ENCODE data around the gene C1GALT1C1L.
"Not testable (repeated sequence)": the region's sequence is repeated elsewhere in the genome, so short reads cannot be mapped to it uniquely, and the experiment has no call there.

The C1GALT1C1L gene

DNA sequence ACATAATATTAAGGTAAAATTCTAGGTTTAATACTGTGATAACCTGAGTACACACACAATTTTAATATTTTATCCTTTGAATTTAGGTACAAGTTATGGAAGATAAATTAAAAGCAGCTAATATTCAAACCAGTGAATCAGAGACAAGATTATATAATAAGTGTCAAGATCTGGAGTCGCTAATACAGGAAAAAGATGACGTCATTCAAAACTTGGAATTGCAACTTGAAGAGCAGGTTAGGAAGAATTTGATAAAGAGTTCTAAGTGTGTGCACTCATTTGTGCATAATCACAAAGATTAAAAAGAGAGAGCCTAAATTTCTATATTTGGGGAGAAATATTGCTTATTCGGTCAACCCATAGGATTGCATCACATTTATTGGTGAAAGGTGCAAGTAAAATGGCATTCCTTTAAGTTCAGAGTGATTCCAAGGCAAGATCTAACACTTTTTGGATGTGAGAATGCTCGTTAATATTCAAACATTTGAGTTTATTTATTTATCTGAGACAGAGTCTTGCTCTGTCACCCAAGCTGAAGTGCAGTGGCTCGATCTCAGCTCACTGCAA, 16.3 kb upstream of the C1GALT1C1L start:
- DNase-seq (no peak), ATAC-seq (ENCODE audit: insufficient read depth, low read depth) (no peak)
- Histone ChIP-seq H3K4me3 (ENCODE audit: low read depth in 1 of 2, low read length in 2 of 2) (no peak overlapping the region), H3K36me3 (ENCODE audit: insufficient read depth, low read length) (no peaks in the 10 kb centered on the region), H3K27ac (ENCODE audit: low read length) (no peak overlapping the region), H3K79me2 (ENCODE audit: insufficient read depth, low read length) (no peaks in the 10 kb centered on the region), H3K9me3 (ENCODE audit: insufficient read depth, low read length, severe bottlenecking) (no peaks in the 10 kb centered on the region), H3K9ac (ENCODE audit: low read depth, low read length) (no peak overlapping the region), H2AFZ (ENCODE audit: low read depth, low read length) (no peak overlapping the region), H3K4me2 (ENCODE audit: insufficient read depth, low read length) (no peak overlapping the region), H3K27me3 (ENCODE audit: insufficient read depth, low read length, poor library complexity) (no peaks in the 10 kb centered on the region), H4K20me1 (ENCODE audit: insufficient read depth, low read length) (no peaks in the 10 kb centered on the region), H3K4me1 (ENCODE audit: insufficient read depth, low read length) (no peaks in the 10 kb centered on the region)
- TF ChIP-seq EZH2 (IDR thresholded peaks at IDR 0.05; ENCODE audit: borderline replicate concordance, low read depth, low read length, severe bottlenecking) = no peak
- TF ChIP-seq, protein P1, sequence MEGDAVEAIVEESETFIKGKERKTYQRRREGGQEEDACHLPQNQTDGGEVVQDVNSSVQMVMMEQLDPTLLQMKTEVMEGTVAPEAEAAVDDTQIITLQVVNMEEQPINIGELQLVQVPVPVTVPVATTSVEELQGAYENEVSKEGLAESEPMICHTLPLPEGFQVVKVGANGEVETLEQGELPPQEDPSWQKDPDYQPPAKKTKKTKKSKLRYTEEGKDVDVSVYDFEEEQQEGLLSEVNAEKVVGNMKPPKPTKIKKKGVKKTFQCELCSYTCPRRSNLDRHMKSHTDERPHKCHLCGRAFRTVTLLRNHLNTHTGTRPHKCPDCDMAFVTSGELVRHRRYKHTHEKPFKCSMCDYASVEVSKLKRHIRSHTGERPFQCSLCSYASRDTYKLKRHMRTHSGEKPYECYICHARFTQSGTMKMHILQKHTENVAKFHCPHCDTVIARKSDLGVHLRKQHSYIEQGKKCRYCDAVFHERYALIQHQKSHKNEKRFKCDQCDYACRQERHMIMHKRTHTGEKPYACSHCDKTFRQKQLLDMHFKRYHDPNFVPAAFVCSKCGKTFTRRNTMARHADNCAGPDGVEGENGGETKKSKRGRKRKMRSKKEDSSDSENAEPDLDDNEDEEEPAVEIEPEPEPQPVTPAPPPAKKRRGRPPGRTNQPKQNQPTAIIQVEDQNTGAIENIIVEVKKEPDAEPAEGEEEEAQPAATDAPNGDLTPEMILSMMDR (IDR thresholded peaks at IDR 0.05; ENCODE audit: borderline replicate concordance, extremely low read depth, low read length, poor library complexity, severe bottlenecking) = no peak

DNA sequence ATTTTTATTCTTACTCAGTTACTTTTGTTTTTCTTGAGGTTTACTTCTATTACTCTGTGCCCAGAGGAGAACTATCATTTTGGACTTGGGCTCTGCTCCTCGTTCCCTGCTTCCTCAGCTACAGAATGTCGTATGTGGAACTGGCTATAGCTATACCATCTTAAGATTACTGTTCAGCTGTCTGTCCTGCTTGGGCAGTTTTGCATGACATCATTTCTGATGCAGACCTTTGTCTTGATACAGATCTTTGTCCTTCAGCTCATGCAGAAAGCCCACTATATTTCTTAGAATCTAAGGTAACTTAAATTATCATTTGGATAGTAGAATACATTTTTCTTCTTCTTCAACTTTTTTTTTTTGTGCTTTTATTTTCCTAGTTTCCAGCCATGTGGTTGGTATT, 13.8 kb upstream of the C1GALT1C1L start:
- Histone ChIP-seq H3K4me1 (ENCODE audit: insufficient read depth, low read length) (no peaks in the 10 kb centered on the region), H3K4me2 (ENCODE audit: insufficient read depth, low read length) (no peak overlapping the region), H3K9ac (ENCODE audit: low read depth, low read length) (no peak overlapping the region), H3K27ac (ENCODE audit: low read length) (no peak overlapping the region), H3K4me3 (ENCODE audit: low read depth in 1 of 2, low read length in 2 of 2) (no peak overlapping the region), H3K27me3 (ENCODE audit: insufficient read depth, low read length, poor library complexity) (no peaks in the 10 kb centered on the region), H4K20me1 (ENCODE audit: insufficient read depth, low read length) (no peaks in the 10 kb centered on the region), H3K9me3 (ENCODE audit: insufficient read depth, low read length, severe bottlenecking) (no peaks in the 10 kb centered on the region), H3K79me2 (ENCODE audit: insufficient read depth, low read length) (no peaks in the 10 kb centered on the region), H3K36me3 (ENCODE audit: insufficient read depth, low read length) (no peaks in the 10 kb centered on the region), H2AFZ (ENCODE audit: low read depth, low read length) (no peak overlapping the region)
- TF ChIP-seq EZH2 (IDR thresholded peaks at IDR 0.05; ENCODE audit: borderline replicate concordance, low read depth, low read length, severe bottlenecking) = no peak
- TF ChIP-seq, protein P1 (IDR thresholded peaks at IDR 0.05; ENCODE audit: borderline replicate concordance, extremely low read depth, low read length, poor library complexity, severe bottlenecking) = no peak
- DNase-seq (no peak), ATAC-seq (ENCODE audit: insufficient read depth, low read depth) (no peak)

DNA sequence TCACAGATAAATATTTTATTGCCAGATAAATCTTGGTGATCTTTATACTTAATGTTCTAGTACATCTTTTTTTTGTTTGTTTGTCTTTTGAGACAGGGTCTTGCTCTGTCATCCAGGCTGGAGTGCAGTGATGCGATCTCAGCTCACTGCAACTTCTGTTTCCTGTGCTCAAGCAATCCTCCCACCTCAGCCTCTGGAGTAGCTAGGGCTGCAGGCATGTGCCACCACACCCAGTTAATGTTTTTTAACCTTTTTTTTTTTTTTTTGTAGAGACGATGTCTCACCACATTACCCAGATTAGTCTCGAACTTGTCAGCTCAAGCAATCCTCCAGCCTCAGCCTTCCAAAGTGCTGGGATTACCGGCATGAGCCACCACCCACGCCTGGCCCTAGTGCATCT, 9.1 kb upstream of the C1GALT1C1L start:
- Histone ChIP-seq H3K4me3 (ENCODE audit: low read depth in 1 of 2, low read length in 2 of 2) (no peak overlapping the region), H3K79me2 (ENCODE audit: insufficient read depth, low read length) (no peaks in the 10 kb centered on the region), H2AFZ (ENCODE audit: low read depth, low read length) (no peak overlapping the region), H3K27ac (ENCODE audit: low read length) (no peak overlapping the region), H3K36me3 (ENCODE audit: insufficient read depth, low read length) (no peaks in the 10 kb centered on the region), H3K9ac (ENCODE audit: low read depth, low read length) (no peak overlapping the region), H4K20me1 (ENCODE audit: insufficient read depth, low read length) (no peaks in the 10 kb centered on the region), H3K4me2 (ENCODE audit: insufficient read depth, low read length) (no peak overlapping the region), H3K4me1 (ENCODE audit: insufficient read depth, low read length) (no peaks in the 10 kb centered on the region), H3K27me3 (ENCODE audit: insufficient read depth, low read length, poor library complexity) (no peaks in the 10 kb centered on the region), H3K9me3 (ENCODE audit: insufficient read depth, low read length, severe bottlenecking) (no peaks in the 10 kb centered on the region)
- no peak for TF ChIP-seq EZH2 (IDR thresholded peaks at IDR 0.05; ENCODE audit: borderline replicate concordance, low read depth, low read length, severe bottlenecking)
- TF ChIP-seq, protein P1 (IDR thresholded peaks at IDR 0.05; ENCODE audit: borderline replicate concordance, extremely low read depth, low read length, poor library complexity, severe bottlenecking) = no peak
- no peak for DNase-seq
- ATAC-seq (ENCODE audit: insufficient read depth, low read depth) = no peak

DNA sequence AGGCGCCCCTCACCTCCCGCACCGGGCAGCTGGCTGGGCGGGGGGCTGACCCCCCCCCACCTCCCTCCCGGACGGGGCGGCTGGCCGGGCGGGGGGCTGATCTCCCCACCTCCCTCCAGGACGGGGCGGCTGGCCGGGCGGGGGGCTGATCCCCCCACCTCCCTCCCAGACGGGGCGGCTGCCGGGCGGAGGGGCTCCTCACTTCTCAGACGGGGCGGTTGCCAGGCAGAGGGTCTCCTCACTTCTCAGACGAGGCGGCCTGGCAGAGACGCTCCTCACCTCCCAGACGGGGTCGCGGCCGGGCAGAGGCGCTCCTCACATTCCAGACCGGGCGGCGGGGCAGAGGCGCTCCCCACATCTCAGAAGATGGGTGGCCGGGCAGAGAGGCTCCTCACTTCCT, 1.6 kb upstream of the C1GALT1C1L start:
- H3K27ac ChIP-seq (ENCODE audit: low read length); H2AFZ ChIP-seq (ENCODE audit: low read depth, low read length); ATAC-seq (ENCODE audit: insufficient read depth, low read depth); H3K9ac ChIP-seq (ENCODE audit: low read depth, low read length); H3K36me3 ChIP-seq (ENCODE audit: insufficient read depth, low read length); H3K4me3 ChIP-seq (ENCODE audit: low read depth in 1 of 2, low read length in 2 of 2); H3K9me3 ChIP-seq (ENCODE audit: insufficient read depth, low read length, severe bottlenecking); DNase-seq; H3K4me2 ChIP-seq (ENCODE audit: insufficient read depth, low read length); H3K27me3 ChIP-seq (ENCODE audit: insufficient read depth, low read length, poor library complexity); H3K79me2 ChIP-seq (ENCODE audit: insufficient read depth, low read length); H4K20me1 ChIP-seq (ENCODE audit: insufficient read depth, low read length); H3K4me1 ChIP-seq (ENCODE audit: insufficient read depth, low read length): not testable (repeated sequence)

All from DND-41 (cell line).